HepG2 (cell line): ENCODE results near the gene WWC2. TPM values are rescaled to one million over a fixed set of nuclear protein-coding genes. Genes with fewer than 3 reads are reported as not detected.

Source experiments
- HNF4G ChIP-seq, 2 experiments: sonication (generic) in 1 of 2; formaldehyde crosslinking in 1 of 2; IDR thresholded peaks; 2 replicates each; pipeline versions ENCODE4 v1.4.0 to v1.6.1; 2011 to 2020; ENCODE audit warnings: borderline replicate concordance in 2 of 2, low read depth in 2 of 2, mild to moderate bottlenecking in 2 of 2, low read length in 1 of 2, missing genetic modification reagents in 1 of 2, moderate library complexity in 1 of 2
- SMARCC2 ChIP-seq: fragments of 450-650 bp; IDR thresholded peaks from 2 replicates; pipeline ENCODE4 v1.6.1; 2017; ENCODE audit warnings: antibody characterized with exemption, mild to moderate bottlenecking
- ZNF431 ChIP-seq: sonication (generic); formaldehyde crosslinking; IDR thresholded peaks from 2 replicates; pipeline ENCODE4 v1.9.0; 2022; ENCODE audit warnings: missing genetic modification reagents, low read depth, mild to moderate bottlenecking, borderline replicate concordance
- ZNF746 ChIP-seq: sonication (generic); formaldehyde crosslinking; IDR thresholded peaks from 2 replicates; pipeline ENCODE4 v1.8.0; 2022; ENCODE audit warnings: mild to moderate bottlenecking, missing genetic modification reagents
- ZNF761 ChIP-seq: sonication (generic); formaldehyde crosslinking; conservative IDR thresholded peaks from 2 replicates; pipeline ENCODE4 v1.4.0; 2020; ENCODE audit warnings: mild to moderate bottlenecking, missing genetic modification reagents
- polyA plus RNA-seq, 8 experiments: library from polyadenylated mRNA; depleted of rRNA in 3 of 8; stranded (reverse) in 7 of 8; unstranded in 1 of 8; fragments of >200 nt; fragmentation: Illumina TruSeq in 4 of 8; extraction: Trizol in 4 of 8; gene quantifications; 2 replicates each; pipeline versions ENCODE4 v1.2.1 to v1.2.3, GENCODE V29; 2011 to 2016; ENCODE audit warnings: low read depth in 4 of 8, missing spikeins in 1 of 8, mixed read lengths in 1 of 8; ENCODE audit not compliant: insufficient read depth in 1 of 8
- total RNA-seq, 5 experiments: library from RNA; depleted of rRNA; stranded (reverse); fragments of >200 nt; fragmentation: Illumina TruSeq; extraction: Trizol; gene quantifications; 2 replicates each; pipeline ENCODE4 v1.2.3, GENCODE V29; 2016; ENCODE audit warnings: low read depth in 1 of 5
- TF ChIP-seq, protein P1 (sequence below): sonication (generic); formaldehyde crosslinking; IDR thresholded peaks from 2 replicates; pipeline ENCODE4 v1.4.0; 2020; ENCODE audit warnings: missing genetic modification reagents, borderline replicate concordance
- TF ChIP-seq, protein P2 (sequence below): sonication (generic); formaldehyde crosslinking; IDR thresholded peaks from 2 replicates; pipeline ENCODE4 v1.9.0; 2021; ENCODE audit warnings: missing genetic modification reagents, mild to moderate bottlenecking, borderline replicate concordance
- TF ChIP-seq, protein P3 (sequence below): sonication (generic); formaldehyde crosslinking; IDR thresholded peaks from 2 replicates; pipeline ENCODE4 v1.5.1; 2020; ENCODE audit warnings: missing genetic modification reagents, mild to moderate bottlenecking, borderline replicate concordance
- TF ChIP-seq, protein P4 (sequence below): sonication (generic); formaldehyde crosslinking; IDR thresholded peaks from 2 replicates; pipeline ENCODE4 v1.5.0; 2020; ENCODE audit warnings: missing genetic modification reagents, mild to moderate bottlenecking, borderline replicate concordance
- TF ChIP-seq, protein P5 (sequence below): sonication (generic); formaldehyde crosslinking; IDR thresholded peaks from 2 replicates; pipeline ENCODE4 v1.4.0; 2020; ENCODE audit warnings: missing genetic modification reagents, borderline replicate concordance

Gene WWC2
- total and polyA plus RNA-seq, 2 of the 13 experiments (the other 11 are each of a cell fraction or from before 2014, with no cell fraction given): 40.0 to 50.1 TPM

DNA sequence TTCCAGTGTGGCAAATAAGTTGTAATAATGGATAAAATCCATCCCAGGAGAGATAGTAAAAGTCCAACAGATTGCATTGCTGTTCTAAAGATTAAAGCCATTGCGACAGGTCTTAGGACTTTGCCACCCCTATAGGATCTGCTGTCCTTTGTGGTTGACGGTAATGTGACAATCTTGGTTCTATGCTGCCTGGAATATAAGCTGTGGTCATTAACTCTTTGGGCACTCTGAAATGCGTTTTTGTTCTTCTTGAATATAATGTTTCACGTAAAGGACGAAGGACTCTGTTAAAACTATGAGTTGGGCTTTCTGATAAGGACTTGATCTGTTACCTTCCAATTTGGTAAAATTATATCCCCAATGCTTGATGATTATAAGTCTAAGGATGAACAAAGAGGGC is 223.3 kb downstream of the WWC2 start, which contains the start of gene CLDN24 (continued):
- TF ChIP-seq, protein P1, sequence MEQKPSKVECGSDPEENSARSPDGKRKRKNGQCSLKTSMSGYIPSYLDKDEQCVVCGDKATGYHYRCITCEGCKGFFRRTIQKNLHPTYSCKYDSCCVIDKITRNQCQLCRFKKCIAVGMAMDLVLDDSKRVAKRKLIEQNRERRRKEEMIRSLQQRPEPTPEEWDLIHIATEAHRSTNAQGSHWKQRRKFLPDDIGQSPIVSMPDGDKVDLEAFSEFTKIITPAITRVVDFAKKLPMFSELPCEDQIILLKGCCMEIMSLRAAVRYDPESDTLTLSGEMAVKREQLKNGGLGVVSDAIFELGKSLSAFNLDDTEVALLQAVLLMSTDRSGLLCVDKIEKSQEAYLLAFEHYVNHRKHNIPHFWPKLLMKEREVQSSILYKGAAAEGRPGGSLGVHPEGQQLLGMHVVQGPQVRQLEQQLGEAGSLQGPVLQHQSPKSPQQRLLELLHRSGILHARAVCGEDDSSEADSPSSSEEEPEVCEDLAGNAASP (CRISPR knock-in tag): no peak
- peak; percentile 28; the same call in 1 of the 2 replicates for TF ChIP-seq HNF4G (IDR thresholded peaks at IDR 0.05; ENCODE audit: borderline replicate concordance, low read depth, low read length)
- TF ChIP-seq HNF4G (CRISPR knock-in tag; IDR thresholded peaks at IDR 0.05; ENCODE audit: borderline replicate concordance, low read depth): no peak
- TF ChIP-seq, protein P2, sequence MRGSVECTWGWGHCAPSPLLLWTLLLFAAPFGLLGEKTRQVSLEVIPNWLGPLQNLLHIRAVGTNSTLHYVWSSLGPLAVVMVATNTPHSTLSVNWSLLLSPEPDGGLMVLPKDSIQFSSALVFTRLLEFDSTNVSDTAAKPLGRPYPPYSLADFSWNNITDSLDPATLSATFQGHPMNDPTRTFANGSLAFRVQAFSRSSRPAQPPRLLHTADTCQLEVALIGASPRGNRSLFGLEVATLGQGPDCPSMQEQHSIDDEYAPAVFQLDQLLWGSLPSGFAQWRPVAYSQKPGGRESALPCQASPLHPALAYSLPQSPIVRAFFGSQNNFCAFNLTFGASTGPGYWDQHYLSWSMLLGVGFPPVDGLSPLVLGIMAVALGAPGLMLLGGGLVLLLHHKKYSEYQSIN (CRISPR knock-in tag): no peak
- no peak for TF ChIP-seq ZNF746 (CRISPR knock-in tag)
- no peak for TF ChIP-seq ZNF431 (CRISPR knock-in tag)
- no peak for TF ChIP-seq SMARCC2
- TF ChIP-seq, protein P3, sequence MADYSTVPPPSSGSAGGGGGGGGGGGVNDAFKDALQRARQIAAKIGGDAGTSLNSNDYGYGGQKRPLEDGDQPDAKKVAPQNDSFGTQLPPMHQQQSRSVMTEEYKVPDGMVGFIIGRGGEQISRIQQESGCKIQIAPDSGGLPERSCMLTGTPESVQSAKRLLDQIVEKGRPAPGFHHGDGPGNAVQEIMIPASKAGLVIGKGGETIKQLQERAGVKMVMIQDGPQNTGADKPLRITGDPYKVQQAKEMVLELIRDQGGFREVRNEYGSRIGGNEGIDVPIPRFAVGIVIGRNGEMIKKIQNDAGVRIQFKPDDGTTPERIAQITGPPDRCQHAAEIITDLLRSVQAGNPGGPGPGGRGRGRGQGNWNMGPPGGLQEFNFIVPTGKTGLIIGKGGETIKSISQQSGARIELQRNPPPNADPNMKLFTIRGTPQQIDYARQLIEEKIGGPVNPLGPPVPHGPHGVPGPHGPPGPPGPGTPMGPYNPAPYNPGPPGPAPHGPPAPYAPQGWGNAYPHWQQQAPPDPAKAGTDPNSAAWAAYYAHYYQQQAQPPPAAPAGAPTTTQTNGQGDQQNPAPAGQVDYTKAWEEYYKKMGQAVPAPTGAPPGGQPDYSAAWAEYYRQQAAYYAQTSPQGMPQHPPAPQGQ (CRISPR knock-in tag): no peak
- TF ChIP-seq ZNF761: no peak
- TF ChIP-seq, protein P4, sequence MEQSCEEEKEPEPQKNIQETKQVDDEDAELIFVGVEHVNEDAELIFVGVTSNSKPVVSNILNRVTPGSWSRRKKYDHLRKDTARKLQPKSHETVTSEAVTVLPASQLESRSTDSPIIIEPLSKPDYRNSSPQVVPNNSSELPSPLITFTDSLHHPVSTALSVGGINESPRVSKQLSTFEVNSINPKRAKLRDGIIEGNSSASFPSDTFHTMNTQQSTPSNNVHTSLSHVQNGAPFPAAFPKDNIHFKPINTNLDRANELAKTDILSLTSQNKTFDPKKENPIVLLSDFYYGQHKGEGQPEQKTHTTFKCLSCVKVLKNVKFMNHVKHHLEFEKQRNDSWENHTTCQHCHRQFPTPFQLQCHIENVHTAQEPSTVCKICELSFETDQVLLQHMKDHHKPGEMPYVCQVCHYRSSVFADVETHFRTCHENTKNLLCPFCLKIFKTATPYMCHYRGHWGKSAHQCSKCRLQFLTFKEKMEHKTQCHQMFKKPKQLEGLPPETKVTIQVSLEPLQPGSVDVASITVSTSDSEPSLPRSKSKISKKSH (CRISPR knock-in tag): no peak
- TF ChIP-seq, protein P5, sequence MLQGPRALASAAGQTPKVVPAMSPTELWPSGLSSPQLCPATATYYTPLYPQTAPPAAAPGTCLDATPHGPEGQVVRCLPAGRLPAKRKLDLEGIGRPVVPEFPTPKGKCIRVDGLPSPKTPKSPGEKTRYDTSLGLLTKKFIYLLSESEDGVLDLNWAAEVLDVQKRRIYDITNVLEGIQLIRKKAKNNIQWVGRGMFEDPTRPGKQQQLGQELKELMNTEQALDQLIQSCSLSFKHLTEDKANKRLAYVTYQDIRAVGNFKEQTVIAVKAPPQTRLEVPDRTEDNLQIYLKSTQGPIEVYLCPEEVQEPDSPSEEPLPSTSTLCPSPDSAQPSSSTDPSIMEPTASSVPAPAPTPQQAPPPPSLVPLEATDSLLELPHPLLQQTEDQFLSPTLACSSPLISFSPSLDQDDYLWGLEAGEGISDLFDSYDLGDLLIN (CRISPR knock-in tag): no peak
